K562 (cell line): ENCODE data around the gene RORC. TPM values are rescaled to one million over a fixed set of nuclear protein-coding genes. Genes with fewer than 3 reads are reported as not detected.
"Not testable (repeated sequence)": the region's sequence is repeated elsewhere in the genome, so short reads cannot be mapped to it uniquely, and the experiment has no call there.

Experiments used
- ATAC-seq: fragments of 200-7000 bp; cut with Tn5 transposase; 3 replicates; pipeline ENCODE4 v1.9.1; 2020; ENCODE audit warnings: moderate library complexity
- BruUV-seq: library from RNA; stranded (reverse); fragments of 400-500 nt; replicated peaks from 2 replicates; lab custom pipeline; 2021; lab: Mats Ljungman, UMichigan
- CTCF ChIA-PET: fragments of 300-600 bp; formaldehyde crosslinking; extraction: SDS; loops from one replicate; lab custom pipeline; 2021; ENCODE audit warnings: low intra/inter-chr PET ratio; lab: Yijun Ruan, JAX
- POLR2A ChIA-PET: fragments of 300-600, 350-650 bp; sonication (Branson Sonifier 250); formaldehyde crosslinking; extraction: SDS; loops from one replicate; lab custom pipeline; 2021; ENCODE audit warnings: antibody characterized with exemption, inconsistent platforms; lab: Yijun Ruan, JAX
- DNase-seq, 4 experiments: peaks; one replicate each; pipeline versions ENCODE4 v3.0.0 to v3.0.0-alpha.2; 2011 to 2018; ENCODE audit warnings: low spot score in 3 of 4, mixed read lengths in 3 of 4; ENCODE audit errors: extremely low read depth in 1 of 4
- FAIRE-seq: peaks from 2 replicates; lab custom pipeline; 2011; peaks lifted over from hg19 to GRCh38; lab: Jason Lieb, UNC
- H2AFZ ChIP-seq: 2 replicates; pipeline ENCODE4 v1.6.0; 2011; ENCODE audit warnings: low read depth, low read length, control low read depth, inconsistent platforms
- H3K27ac ChIP-seq: fragments of 200-600 bp; 3 replicates; pipeline ENCODE4 v1.8.0; 2011; ENCODE audit warnings: low read depth, mild to moderate bottlenecking, control low read depth, inconsistent platforms, low read length, moderate library complexity, mixed read lengths; ENCODE audit errors: extremely low read depth
- H3K27me3 ChIP-seq, 2 experiments: fragments of 300-600 bp in 1 of 2; 2 replicates in 1 of 2; 3 replicates in 1 of 2; pipeline versions ENCODE4 v1.6.0 to v1.8.0; 2011; ENCODE audit warnings: inconsistent platforms in 2 of 2, low read length in 2 of 2, mild to moderate bottlenecking in 1 of 2, mixed read lengths in 1 of 2, moderate library complexity in 1 of 2; ENCODE audit not compliant: control insufficient read depth in 2 of 2, insufficient read depth in 2 of 2
- H3K36me3 ChIP-seq: fragments of 300-600 bp; 3 replicates; pipeline ENCODE4 v1.8.0; 2011; ENCODE audit warnings: mild to moderate bottlenecking, low read length, inconsistent platforms; ENCODE audit not compliant: control insufficient read depth, insufficient read depth
- H3K4me1 ChIP-seq, 2 experiments: fragments of 200-600 bp in 1 of 2; replicated peaks in 1 of 2; 2 replicates in 1 of 2; 3 replicates in 1 of 2; pipeline versions ENCODE4 v1.5.1 to v1.8.0; 2011; ENCODE audit warnings: inconsistent platforms in 2 of 2, low read length in 2 of 2, mild to moderate bottlenecking in 1 of 2, mixed read lengths in 1 of 2, moderate library complexity in 1 of 2; ENCODE audit not compliant: control insufficient read depth in 2 of 2, insufficient read depth in 2 of 2
- H3K4me2 ChIP-seq: 2 replicates; pipeline ENCODE4 v1.6.1; 2011; ENCODE audit warnings: low read length, control low read depth, inconsistent platforms, mixed read lengths; ENCODE audit not compliant: insufficient read depth
- H3K4me3 ChIP-seq: fragments of 200-600 bp; sonication (generic), shearing (Covaris generic); 2 replicates; pipeline ENCODE4 v1.5.1; 2016; ENCODE audit warnings: control low read depth, inconsistent platforms
- H3K79me2 ChIP-seq: fragments of 200-600 bp; 3 replicates; pipeline ENCODE4 v1.8.0; 2011; ENCODE audit warnings: low read length, inconsistent platforms; ENCODE audit not compliant: control insufficient read depth, insufficient read depth
- H3K9ac ChIP-seq, 2 experiments: 2 replicates each; pipeline versions ENCODE4 v1.6.0 to v1.6.1; 2011; ENCODE audit warnings: low read depth in 2 of 2, low read length in 2 of 2, control low read depth in 1 of 2, inconsistent platforms in 1 of 2, mild to moderate bottlenecking in 1 of 2, mixed read lengths in 1 of 2; ENCODE audit not compliant: insufficient read depth in 1 of 2
- H3K9me1 ChIP-seq: one replicate; pipeline ENCODE4 v1.6.0; 2011; ENCODE audit warnings: inconsistent platforms, mild to moderate bottlenecking, low read length, moderate library complexity; ENCODE audit not compliant: control insufficient read depth, insufficient read depth
- H3K9me3 ChIP-seq: replicated peaks from 2 replicates; pipeline ENCODE4 v1.5.1; 2011; ENCODE audit warnings: low read depth, low read length, inconsistent platforms; ENCODE audit not compliant: control insufficient read depth, insufficient read depth
- H4K20me1 ChIP-seq: replicated peaks from 2 replicates; pipeline ENCODE4 v1.6.1; 2011; ENCODE audit warnings: low read length, inconsistent platforms, mixed read lengths; ENCODE audit not compliant: control insufficient read depth, insufficient read depth
- FOSL1 ChIP-seq: fragments of 200-800 bp; sonication (Bioruptor generic); conservative IDR thresholded peaks from 2 replicates; pipeline ENCODE4 v1.6.1; 2016; ENCODE audit warnings: missing genetic modification characterization, missing compliant biosample characterization
- HEY1 ChIP-seq: fragments of 250-450 bp; sonication (Bioruptor Pico); IDR thresholded peaks from 2 replicates; pipeline ENCODE4 v1.5.0; 2020; ENCODE audit warnings: mild to moderate bottlenecking, moderate library complexity, borderline replicate concordance
- PCBP1 ChIP-seq: fragments of 200-400 bp; formaldehyde crosslinking; IDR thresholded peaks from 2 replicates; pipeline ENCODE4 v1.6.1; 2018; ENCODE audit warnings: mild to moderate bottlenecking, low read depth, low read length; ENCODE audit not compliant: poor library complexity, severe bottlenecking
- ZNF717 ChIP-seq: fragments of 250-450 bp; sonication (Bioruptor Pico); IDR thresholded peaks from 2 replicates; pipeline ENCODE4 v1.5.0; 2021
- WGBS: fragments of 100-300 bp; shearing (Covaris generic); methylation state at CpG from one replicate; pipeline ENCODE4 v1.1.6; 2016; ENCODE audit warnings: low coverage, mixed read lengths; ENCODE audit not compliant: insufficient coverage; ENCODE audit errors: missing lambda C conversion rate; 5-methylcytosine and 5-hydroxymethylcytosine counted together
- in situ Hi-C: fragments of 300-500 bp; cut with MboI; formaldehyde crosslinking; loops from 4 replicates; pipeline ENCODE4 v1.15.0; 2018; ENCODE audit warnings: inconsistent platforms, mixed read lengths
- intact Hi-C: fragments of 100-400 bp; cut with micrococcal nuclease; formaldehyde crosslinking; loops from 2 replicates; pipeline ENCODE4 v1.14.2; 2022
- polyA plus RNA-seq, 8 experiments: library from polyadenylated mRNA; depleted of rRNA in 4 of 8; stranded (reverse) in 5 of 8; unstranded in 3 of 8; fragments of >200 nt; fragmentation: Nextera tagmentation in 2 of 8; fragmentation: Illumina TruSeq in 1 of 8; extraction: Ambion mirVana in 2 of 8; extraction: Trizol in 1 of 8; gene quantifications; 2 replicates each; pipeline versions ENCODE4 v1.2.1 to v1.2.3, GENCODE V29; 2011 to 2014; ENCODE audit warnings: inconsistent platforms in 1 of 8, missing spikeins in 1 of 8
- total RNA-seq, 7 experiments: library from RNA; depleted of rRNA in 6 of 7; stranded (reverse); fragments of >200 nt in 6 of 7; fragmentation: Illumina TruSeq in 2 of 7; extraction: Trizol in 2 of 7; gene quantifications; 2 replicates each; pipeline versions ENCODE4 v1.2.1 to v1.2.3, GENCODE V29; 2011 to 2021; ENCODE audit warnings: low replicate concordance in 1 of 7
- TF ChIP-seq, protein P1 (sequence below), 2 experiments: fragments of 450-650 bp in 1 of 2; sonication (generic) in 1 of 2; formaldehyde crosslinking in 1 of 2; IDR thresholded peaks in 1 of 2; conservative IDR thresholded peaks in 1 of 2; 2 replicates each; pipeline versions ENCODE4 v1.6.1 to v1.8.1; 2016 to 2023; ENCODE audit warnings: mild to moderate bottlenecking in 2 of 2, moderate library complexity in 2 of 2, inconsistent platforms in 1 of 2, missing genetic modification reagents in 1 of 2
- TF ChIP-seq, protein P2 (sequence below): sonication (generic); IDR thresholded peaks from 2 replicates; pipeline ENCODE4 v1.6.1; 2016
- TF ChIP-seq, protein P3 (sequence below): IDR thresholded peaks from 3 replicates; pipeline ENCODE4 v1.6.1; 2011; ENCODE audit warnings: borderline replicate concordance, mild to moderate bottlenecking, moderate library complexity; ENCODE audit not compliant: insufficient read length; ENCODE audit errors: extremely low read depth
- TF ChIP-seq, protein P4 (sequence below): fragments of 200-800 bp; sonication (Bioruptor generic); IDR thresholded peaks from 2 replicates; pipeline ENCODE4 v1.6.1; 2017; ENCODE audit warnings: missing genetic modification characterization, missing compliant biosample characterization

RORC gene
- total and polyA plus RNA-seq, 9 of the 15 experiments (the other 6 are each of a cell fraction or from before 2014, with no cell fraction given) = not detected

DNA sequence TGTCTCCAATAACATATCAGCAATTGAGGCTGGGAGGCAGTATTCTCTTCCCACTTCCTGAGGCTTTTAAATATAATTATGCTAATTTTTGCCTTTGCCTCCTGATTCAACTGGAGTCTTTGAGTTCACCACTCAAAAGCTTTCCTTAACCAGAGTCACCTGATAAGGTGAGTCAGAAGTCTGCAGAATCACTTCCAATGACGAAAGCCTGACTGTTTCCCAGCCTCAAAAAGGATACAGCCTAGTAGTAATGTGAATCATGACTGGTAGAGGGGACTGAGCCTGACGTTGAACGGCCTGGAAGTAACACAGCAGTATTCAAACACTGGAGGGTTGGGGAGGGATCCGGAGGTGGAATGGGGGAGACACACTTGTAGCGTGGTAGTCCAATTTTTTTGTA lies 57.9 kb downstream of the RORC start (continued):
- TF ChIP-seq, protein P1, sequence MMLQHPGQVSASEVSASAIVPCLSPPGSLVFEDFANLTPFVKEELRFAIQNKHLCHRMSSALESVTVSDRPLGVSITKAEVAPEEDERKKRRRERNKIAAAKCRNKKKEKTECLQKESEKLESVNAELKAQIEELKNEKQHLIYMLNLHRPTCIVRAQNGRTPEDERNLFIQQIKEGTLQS (IDR thresholded peaks at IDR 0.05) = peak; percentile 84
- TF ChIP-seq, protein P1 (CRISPR knock-in tag; conservative IDR thresholded peaks at IDR 0.05) = no peak
- TF ChIP-seq HEY1 (CRISPR knock-in tag) = no peak
- TF ChIP-seq, protein P2, sequence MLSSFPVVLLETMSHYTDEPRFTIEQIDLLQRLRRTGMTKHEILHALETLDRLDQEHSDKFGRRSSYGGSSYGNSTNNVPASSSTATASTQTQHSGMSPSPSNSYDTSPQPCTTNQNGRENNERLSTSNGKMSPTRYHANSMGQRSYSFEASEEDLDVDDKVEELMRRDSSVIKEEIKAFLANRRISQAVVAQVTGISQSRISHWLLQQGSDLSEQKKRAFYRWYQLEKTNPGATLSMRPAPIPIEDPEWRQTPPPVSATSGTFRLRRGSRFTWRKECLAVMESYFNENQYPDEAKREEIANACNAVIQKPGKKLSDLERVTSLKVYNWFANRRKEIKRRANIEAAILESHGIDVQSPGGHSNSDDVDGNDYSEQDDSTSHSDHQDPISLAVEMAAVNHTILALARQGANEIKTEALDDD = peak; percentile 37; the same call in 1 of the 2 replicates
- TF ChIP-seq PCBP1 = no peak
- TF ChIP-seq, protein P3, sequence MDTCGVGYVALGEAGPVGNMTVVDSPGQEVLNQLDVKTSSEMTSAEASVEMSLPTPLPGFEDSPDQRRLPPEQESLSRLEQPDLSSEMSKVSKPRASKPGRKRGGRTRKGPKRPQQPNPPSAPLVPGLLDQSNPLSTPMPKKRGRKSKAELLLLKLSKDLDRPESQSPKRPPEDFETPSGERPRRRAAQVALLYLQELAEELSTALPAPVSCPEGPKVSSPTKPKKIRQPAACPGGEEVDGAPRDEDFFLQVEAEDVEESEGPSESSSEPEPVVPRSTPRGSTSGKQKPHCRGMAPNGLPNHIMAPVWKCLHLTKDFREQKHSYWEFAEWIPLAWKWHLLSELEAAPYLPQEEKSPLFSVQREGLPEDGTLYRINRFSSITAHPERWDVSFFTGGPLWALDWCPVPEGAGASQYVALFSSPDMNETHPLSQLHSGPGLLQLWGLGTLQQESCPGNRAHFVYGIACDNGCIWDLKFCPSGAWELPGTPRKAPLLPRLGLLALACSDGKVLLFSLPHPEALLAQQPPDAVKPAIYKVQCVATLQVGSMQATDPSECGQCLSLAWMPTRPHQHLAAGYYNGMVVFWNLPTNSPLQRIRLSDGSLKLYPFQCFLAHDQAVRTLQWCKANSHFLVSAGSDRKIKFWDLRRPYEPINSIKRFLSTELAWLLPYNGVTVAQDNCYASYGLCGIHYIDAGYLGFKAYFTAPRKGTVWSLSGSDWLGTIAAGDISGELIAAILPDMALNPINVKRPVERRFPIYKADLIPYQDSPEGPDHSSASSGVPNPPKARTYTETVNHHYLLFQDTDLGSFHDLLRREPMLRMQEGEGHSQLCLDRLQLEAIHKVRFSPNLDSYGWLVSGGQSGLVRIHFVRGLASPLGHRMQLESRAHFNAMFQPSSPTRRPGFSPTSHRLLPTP = no peak
- TF ChIP-seq, protein P4, sequence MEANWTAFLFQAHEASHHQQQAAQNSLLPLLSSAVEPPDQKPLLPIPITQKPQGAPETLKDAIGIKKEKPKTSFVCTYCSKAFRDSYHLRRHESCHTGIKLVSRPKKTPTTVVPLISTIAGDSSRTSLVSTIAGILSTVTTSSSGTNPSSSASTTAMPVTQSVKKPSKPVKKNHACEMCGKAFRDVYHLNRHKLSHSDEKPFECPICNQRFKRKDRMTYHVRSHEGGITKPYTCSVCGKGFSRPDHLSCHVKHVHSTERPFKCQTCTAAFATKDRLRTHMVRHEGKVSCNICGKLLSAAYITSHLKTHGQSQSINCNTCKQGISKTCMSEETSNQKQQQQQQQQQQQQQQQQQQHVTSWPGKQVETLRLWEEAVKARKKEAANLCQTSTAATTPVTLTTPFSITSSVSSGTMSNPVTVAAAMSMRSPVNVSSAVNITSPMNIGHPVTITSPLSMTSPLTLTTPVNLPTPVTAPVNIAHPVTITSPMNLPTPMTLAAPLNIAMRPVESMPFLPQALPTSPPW (CRISPR knock-in tag) = no peak
- no peak for TF ChIP-seq ZNF717 (CRISPR knock-in tag)
- TF ChIP-seq FOSL1 (tag) = peak; percentile 87

DNA sequence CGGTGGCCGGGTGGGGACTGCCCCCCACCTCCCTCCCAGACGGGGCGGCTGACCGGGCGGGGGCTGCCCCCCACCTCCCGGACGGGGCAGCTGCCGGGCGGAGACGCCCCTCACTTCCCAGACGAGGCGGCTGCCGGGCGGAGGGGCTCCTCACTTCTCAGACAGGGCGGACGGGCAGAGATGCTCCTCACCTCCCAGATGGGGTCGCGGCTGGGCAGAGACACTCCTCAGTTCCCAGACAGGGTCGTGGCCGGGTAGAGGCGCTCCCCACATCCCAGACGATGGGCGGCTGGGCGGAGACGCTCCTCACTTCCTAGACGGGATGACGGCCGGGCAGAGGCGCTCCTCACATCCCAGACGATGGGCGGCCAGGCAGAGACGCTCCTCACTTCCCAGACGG lies 62.3 kb downstream of the RORC start:
- WGBS = 90% methylated on average over 2 of the region's 34 CpGs
- H3K4me3 ChIP-seq, H2AFZ ChIP-seq, H3K9me1 ChIP-seq, CTCF ChIA-PET, H3K79me2 ChIP-seq, H3K9me3 ChIP-seq, H3K36me3 ChIP-seq, H3K27me3 ChIP-seq, DNase-seq, in situ Hi-C loops, H4K20me1 ChIP-seq, POLR2A ChIA-PET, ATAC-seq, H3K9ac ChIP-seq, FAIRE-seq, BruUV-seq, intact Hi-C loops, H3K27ac ChIP-seq, H3K4me2 ChIP-seq: not testable (repeated sequence)
- peaks cover 4 to 23% of the 10 kb centered on the region in 2 experiments for H3K4me1 ChIP-seq
